ENCODE results near the gene MED12L. TPM values are rescaled to one million over a fixed set of nuclear protein-coding genes. Genes with fewer than 3 reads are reported as not detected.

The MED12L gene
- total RNA-seq, 1 experiment from 2014 or later = not detected

- in situ Hi-C loops (cut with HindIII; ENCODE audit: low sequenced_read_pairs) = no loop called here
- DNase-seq (ENCODE audit: low spot score) = no peak
Observed at GRCh38 chr3:151410891-151411559, 325.6 kb downstream of the MED12L start.

GRCh38 chr3:151412989-151413388, 327.5 kb downstream of the MED12L start:
- in situ Hi-C loops (cut with HindIII; ENCODE audit: low sequenced_read_pairs) = no loop called here
- no peak for DNase-seq (ENCODE audit: low spot score)

- DNase-seq (ENCODE audit: low spot score) = no peak
- in situ Hi-C loops (cut with HindIII; ENCODE audit: low sequenced_read_pairs) = no loop called here
Observed at GRCh38 chr3:151415289-151415688, 329.8 kb downstream of the MED12L start.

GRCh38 chr3:151419806-151420205, 334.3 kb downstream of the MED12L start:
- DNase-seq (ENCODE audit: low spot score) = no peak
- in situ Hi-C loops (cut with HindIII; ENCODE audit: low sequenced_read_pairs) = no loop called here

- in situ Hi-C loops (cut with HindIII; ENCODE audit: low sequenced_read_pairs) = no loop called here
- DNase-seq (ENCODE audit: low spot score) = no peak
Observed at GRCh38 chr3:151421938-151422337, 336.5 kb downstream of the MED12L start.

- in situ Hi-C loops (cut with HindIII; ENCODE audit: low sequenced_read_pairs) = no loop called here
Observed at GRCh38 chr3:151423091-151423490, 337.6 kb downstream of the MED12L start.

GRCh38 chr3:151425627-151426340, 340.3 kb downstream of the MED12L start:
- in situ Hi-C loops (cut with HindIII; ENCODE audit: low sequenced_read_pairs) = no loop called here
- DNase-seq (ENCODE audit: low spot score) = no peak

More at GRCh38 chr3:151423091-151423490, 337.6 kb downstream of the MED12L start:
- DNase-seq (ENCODE audit: low spot score) = no peak

GRCh38 chr3:151426341-151426657, 340.8 kb downstream of the MED12L start:
- DNase-seq (ENCODE audit: low spot score) = no peak
- in situ Hi-C loops (cut with HindIII; ENCODE audit: low sequenced_read_pairs) = no loop called here

GRCh38 chr3:151428386-151428785, 342.9 kb downstream of the MED12L start:
- in situ Hi-C loops (cut with HindIII; ENCODE audit: low sequenced_read_pairs) = no loop called here
- no peak for DNase-seq (ENCODE audit: low spot score)

GRCh38 chr3:151430821-151431484, 345.5 kb downstream of the MED12L start:
- no peak for DNase-seq (ENCODE audit: low spot score)
- in situ Hi-C loops (cut with HindIII; ENCODE audit: low sequenced_read_pairs) = no loop called here

GRCh38 chr3:151431940-151432339, 346.5 kb downstream of the MED12L start:
- in situ Hi-C loops (cut with HindIII; ENCODE audit: low sequenced_read_pairs) = no loop called here
- DNase-seq (ENCODE audit: low spot score) = no peak

GRCh38 chr3:151432616-151433372, 347.3 kb downstream of the MED12L start:
- DNase-seq (ENCODE audit: low spot score) = no peak
- in situ Hi-C loops (cut with HindIII; ENCODE audit: low sequenced_read_pairs) = no loop called here

- no peak for DNase-seq (ENCODE audit: low spot score)
- in situ Hi-C loops (cut with HindIII; ENCODE audit: low sequenced_read_pairs) = no loop called here
Observed at GRCh38 chr3:151434151-151434890, 348.9 kb downstream of the MED12L start.

GRCh38 chr3:151436675-151437446, 351.4 kb downstream of the MED12L start:
- in situ Hi-C loops (cut with HindIII; ENCODE audit: low sequenced_read_pairs) = no loop called here
- DNase-seq (ENCODE audit: low spot score) = no peak

- in situ Hi-C loops (cut with HindIII; ENCODE audit: low sequenced_read_pairs) = no loop called here
Observed at GRCh38 chr3:151437906-151438305, 352.4 kb downstream of the MED12L start.

GRCh38 chr3:151439652-151440125, 354.2 kb downstream of the MED12L start:
- DNase-seq (ENCODE audit: low spot score) = peak; percentile 41
- in situ Hi-C loops (cut with HindIII; ENCODE audit: low sequenced_read_pairs) = no loop called here

More at GRCh38 chr3:151437906-151438305, 352.4 kb downstream of the MED12L start:
- no peak for DNase-seq (ENCODE audit: low spot score)

- in situ Hi-C loops (cut with HindIII; ENCODE audit: low sequenced_read_pairs) = no loop called here
- no peak for DNase-seq (ENCODE audit: low spot score)
Observed at GRCh38 chr3:151440940-151441339, 355.5 kb downstream of the MED12L start.

- DNase-seq (ENCODE audit: low spot score) = no peak
- in situ Hi-C loops (cut with HindIII; ENCODE audit: low sequenced_read_pairs) = no loop called here
Observed at GRCh38 chr3:151443583-151443982, 358.1 kb downstream of the MED12L start.
